ENCODE results near the gene FOXF2.
A peak's percentile ranks its signal among the peaks of the same experiment; 100 is the strongest.
"Not testable (repeated sequence)": the region's sequence is repeated elsewhere in the genome, so short reads cannot be mapped to it uniquely, and the experiment has no call there.

Gene FOXF2

DNA sequence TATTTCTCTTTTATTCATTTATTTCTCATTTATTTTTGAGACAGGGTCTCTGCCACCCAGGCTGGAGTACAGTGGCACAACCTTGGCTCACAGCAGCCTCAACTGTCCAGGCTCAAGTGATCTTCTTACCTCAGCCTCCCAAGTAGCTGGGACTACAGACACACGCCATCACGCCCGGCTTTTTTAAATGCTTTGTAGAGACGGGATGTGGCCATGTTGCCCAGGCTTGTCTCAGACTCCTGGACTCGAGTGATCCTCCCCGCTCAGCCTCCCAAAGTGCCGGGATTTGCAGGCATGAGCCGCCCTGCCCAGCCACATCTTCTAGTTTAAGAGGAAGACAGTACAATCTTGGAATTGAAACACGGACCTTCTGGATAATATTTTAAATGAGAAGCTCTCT, 21.6 kb upstream of the FOXF2 start:
- no peak for DNase-seq
- H3K4me3 Mint-ChIP-seq = no peak overlapping the region
- no peaks in the 10 kb centered on the region for H3K36me3 Mint-ChIP-seq (ENCODE audit: low read depth)
- H3K27me3 Mint-ChIP-seq = peaks cover 53% of the 10 kb centered on the region
- H3K27ac Mint-ChIP-seq = no peak overlapping the region
- H3K9me3 Mint-ChIP-seq = peaks cover 10% of the 10 kb centered on the region
- ATAC-seq = no peak
- no peaks in the 10 kb centered on the region for H3K4me1 Mint-ChIP-seq

- Mint-ChIP-seq H3K27ac (no peak overlapping the region), H3K36me3 (ENCODE audit: low read depth) (no peaks in the 10 kb centered on the region), H3K4me3 (no peak overlapping the region), H3K27me3 (peaks cover 58% of the 10 kb centered on the region), H3K4me1 (no peaks in the 10 kb centered on the region), H3K9me3 (peaks cover 10% of the 10 kb centered on the region)
- no peak for ATAC-seq
- DNase-seq = no peak
Observed at GRCh38 chr6:1368940-1369339, 20.4 kb upstream of the FOXF2 start.

DNA sequence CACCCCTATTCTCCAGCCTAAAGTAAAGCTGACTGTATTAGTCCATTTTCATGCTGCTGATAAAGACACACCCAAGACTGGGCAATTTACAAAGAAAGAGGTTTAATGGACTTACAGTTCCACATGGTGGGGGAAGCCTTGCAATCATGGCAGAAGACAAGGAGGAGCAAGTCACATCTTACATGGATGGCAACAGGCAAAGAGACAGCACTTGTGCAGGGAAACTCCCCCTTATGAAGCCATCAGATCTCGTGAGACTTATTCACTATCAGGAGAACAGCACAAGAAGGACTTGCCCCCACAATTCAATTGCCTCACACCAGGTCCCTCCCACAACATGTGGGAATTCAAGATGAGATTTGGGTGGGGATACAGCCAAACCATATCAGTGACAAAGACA, 19.7 kb upstream of the FOXF2 start:
- not testable (repeated sequence) for H3K4me3 Mint-ChIP-seq; H3K9me3 Mint-ChIP-seq; ATAC-seq; H3K27ac Mint-ChIP-seq; H3K36me3 Mint-ChIP-seq (ENCODE audit: low read depth); DNase-seq; H3K4me1 Mint-ChIP-seq
- H3K27me3 Mint-ChIP-seq = peaks cover 59% of the 10 kb centered on the region

DNA sequence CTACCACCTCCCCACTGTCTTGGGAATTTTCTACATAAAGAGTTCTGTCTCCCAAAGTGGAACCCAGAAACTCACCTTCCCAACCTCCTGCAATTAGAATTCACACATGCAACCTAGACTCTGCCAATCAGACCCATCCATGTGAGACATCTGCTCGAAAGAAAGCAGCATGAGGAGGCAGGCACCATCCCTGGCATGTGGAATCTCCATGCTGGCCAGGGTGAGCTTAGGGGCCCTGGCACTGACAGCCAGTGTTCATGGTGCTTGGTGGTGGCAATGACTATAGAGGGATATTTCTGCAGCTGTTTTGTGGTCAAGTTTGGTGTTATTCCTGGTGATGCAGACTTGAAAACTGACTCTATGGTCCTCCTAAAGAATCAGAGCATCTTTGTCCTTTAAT, 17.4 kb upstream of the FOXF2 start:
- Mint-ChIP-seq H3K27me3 (peaks cover 66% of the 10 kb centered on the region), H3K27ac (no peak overlapping the region), H3K4me1 (no peaks in the 10 kb centered on the region), H3K36me3 (ENCODE audit: low read depth) (no peaks in the 10 kb centered on the region), H3K9me3 (peaks cover 10% of the 10 kb centered on the region), H3K4me3 (no peak overlapping the region)
- ATAC-seq (no peak), DNase-seq (no peak)

DNA sequence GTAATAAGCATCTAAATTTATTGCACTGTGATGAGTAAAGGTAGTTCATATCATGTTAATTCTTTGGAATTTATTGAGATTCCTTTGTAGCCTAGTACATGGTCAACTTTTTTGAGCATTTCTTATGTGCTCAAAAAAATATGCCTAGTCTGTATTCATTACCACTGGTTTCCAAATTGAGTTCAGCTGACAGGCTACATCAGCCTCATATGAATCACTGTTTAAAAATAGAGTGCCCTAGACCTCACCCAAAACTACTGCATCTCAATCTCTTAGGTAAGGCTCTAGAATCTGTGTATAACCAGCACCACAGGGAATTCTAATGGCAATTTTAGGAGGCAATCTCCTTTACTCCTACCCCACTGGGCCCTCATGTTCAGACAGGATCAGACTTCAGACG, 16.7 kb upstream of the FOXF2 start:
- ATAC-seq (no peak), DNase-seq (no peak)
- Mint-ChIP-seq H3K36me3 (ENCODE audit: low read depth) (no peaks in the 10 kb centered on the region), H3K27ac (no peak overlapping the region), H3K9me3 (peaks cover 10% of the 10 kb centered on the region), H3K4me1 (peaks cover 2% of the 10 kb centered on the region), H3K27me3 (peaks cover 72% of the 10 kb centered on the region), H3K4me3 (no peak overlapping the region)

DNA sequence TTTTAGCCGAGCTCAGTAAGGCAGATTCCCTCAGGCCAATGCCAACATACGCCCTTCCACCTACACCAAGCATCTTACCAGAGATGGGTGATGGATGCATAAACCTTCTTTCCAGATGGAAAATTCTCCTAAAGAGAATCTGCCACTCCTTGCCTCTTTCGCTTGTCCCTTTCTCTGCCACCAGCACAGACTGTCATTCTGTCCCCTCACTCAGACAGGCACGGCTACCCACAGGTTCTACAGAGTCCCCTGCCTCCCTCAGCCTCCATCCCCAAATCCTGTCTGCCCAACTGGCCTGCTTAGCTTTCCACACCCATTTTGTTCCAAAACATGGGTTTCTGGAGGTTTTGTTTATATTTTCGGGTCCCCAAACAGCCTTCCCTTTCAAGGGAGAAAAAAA, 12.7 kb upstream of the FOXF2 start:
- no peak overlapping the region for H3K27ac Mint-ChIP-seq
- H3K36me3 Mint-ChIP-seq (ENCODE audit: low read depth) = no peaks in the 10 kb centered on the region
- ATAC-seq (no peak), DNase-seq (no peak)
- H3K9me3 Mint-ChIP-seq = no peaks in the 10 kb centered on the region
- H3K4me1 Mint-ChIP-seq = peaks cover 23% of the 10 kb centered on the region
- H3K27me3 Mint-ChIP-seq = peaks cover 81% of the 10 kb centered on the region
- no peak overlapping the region for H3K4me3 Mint-ChIP-seq

GRCh38 chr6:1377526-1377925, 11.8 kb upstream of the FOXF2 start:
- H3K27me3 Mint-ChIP-seq = peaks cover 75% of the 10 kb centered on the region
- H3K9me3 Mint-ChIP-seq = no peaks in the 10 kb centered on the region
- peaks cover 25% of the 10 kb centered on the region for H3K4me1 Mint-ChIP-seq
- no peak for DNase-seq
- no peaks in the 10 kb centered on the region for H3K36me3 Mint-ChIP-seq (ENCODE audit: low read depth)
- no peak overlapping the region for H3K27ac Mint-ChIP-seq
- no peak overlapping the region for H3K4me3 Mint-ChIP-seq
- ATAC-seq = no peak

DNA sequence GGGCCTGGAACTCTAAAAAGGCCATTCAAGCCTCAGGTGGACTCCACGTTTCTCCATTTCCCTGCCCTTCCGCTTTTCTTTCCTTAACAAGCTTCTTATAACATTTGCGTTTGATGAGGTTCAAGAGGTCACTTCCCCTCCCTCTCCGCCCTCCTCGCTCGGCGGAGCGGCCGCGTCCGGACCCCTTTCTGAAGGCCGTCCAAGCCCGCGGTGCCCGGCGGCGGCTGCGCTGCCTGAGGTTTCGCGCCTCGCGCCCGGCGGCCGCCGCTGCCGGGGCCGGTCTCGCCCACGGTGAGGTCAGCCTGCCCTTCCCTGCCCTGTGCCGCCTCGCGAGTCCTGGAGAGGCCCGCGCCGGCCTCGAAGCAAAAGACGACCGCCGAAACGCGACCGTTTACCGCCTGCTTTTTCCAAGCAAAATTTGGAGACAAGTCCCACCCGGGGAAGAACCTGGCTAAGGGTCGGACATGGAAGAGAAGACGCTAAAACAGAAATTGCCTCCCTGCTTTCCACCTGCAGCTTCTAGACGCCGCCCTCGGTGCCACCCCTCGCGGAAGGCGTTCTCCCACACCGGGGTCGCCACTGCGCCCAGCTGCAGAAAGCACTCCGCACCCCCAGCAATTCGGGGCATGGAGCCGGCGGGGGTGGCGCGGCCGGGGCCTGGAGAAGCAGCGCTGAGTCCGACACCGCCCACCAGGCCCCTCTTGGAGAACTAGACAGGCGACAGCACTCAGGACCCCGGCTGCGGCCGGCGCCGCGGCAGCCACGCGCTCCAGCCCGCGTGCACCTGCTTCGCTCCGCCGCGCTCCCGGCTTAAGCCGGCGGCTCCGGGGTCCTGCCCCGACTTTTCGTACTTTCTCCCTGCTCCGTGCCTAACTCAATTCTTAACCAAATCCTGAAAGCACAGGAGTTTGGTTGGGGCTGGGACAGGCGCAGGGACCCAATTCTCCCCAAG, 11.0 kb upstream of the FOXF2 start:
- Mint-ChIP-seq H3K4me1 (peaks cover 25% of the 10 kb centered on the region), H3K27ac (no peak overlapping the region), H3K4me3 (peak overlapping the region; percentile 54), H3K36me3 (ENCODE audit: low read depth) (no peaks in the 10 kb centered on the region), H3K27me3 (peaks cover 75% of the 10 kb centered on the region), H3K9me3 (no peaks in the 10 kb centered on the region)
- DNase-seq = no peak
- no peak for ATAC-seq

- ATAC-seq = peak; percentile 13
- no peak overlapping the region for H3K27ac Mint-ChIP-seq
- DNase-seq = peak; percentile 20
- H3K36me3 Mint-ChIP-seq (ENCODE audit: low read depth) = no peaks in the 10 kb centered on the region
- no peaks in the 10 kb centered on the region for H3K9me3 Mint-ChIP-seq
- peaks cover 71% of the 10 kb centered on the region for H3K27me3 Mint-ChIP-seq
- peaks cover 27% of the 10 kb centered on the region for H3K4me1 Mint-ChIP-seq
- peak overlapping the region; percentile 54 for H3K4me3 Mint-ChIP-seq
Observed at GRCh38 chr6:1379017-1379787, 10.2 kb upstream of the FOXF2 start.

GRCh38 chr6:1379788-1380147, 9.6 kb upstream of the FOXF2 start:
- Mint-ChIP-seq H3K4me3 (no peak overlapping the region), H3K27me3 (peaks cover 70% of the 10 kb centered on the region), H3K9me3 (no peaks in the 10 kb centered on the region), H3K36me3 (ENCODE audit: low read depth) (no peaks in the 10 kb centered on the region), H3K4me1 (peaks cover 27% of the 10 kb centered on the region), H3K27ac (no peak overlapping the region)
- ATAC-seq (no peak), DNase-seq (no peak)

DNA sequence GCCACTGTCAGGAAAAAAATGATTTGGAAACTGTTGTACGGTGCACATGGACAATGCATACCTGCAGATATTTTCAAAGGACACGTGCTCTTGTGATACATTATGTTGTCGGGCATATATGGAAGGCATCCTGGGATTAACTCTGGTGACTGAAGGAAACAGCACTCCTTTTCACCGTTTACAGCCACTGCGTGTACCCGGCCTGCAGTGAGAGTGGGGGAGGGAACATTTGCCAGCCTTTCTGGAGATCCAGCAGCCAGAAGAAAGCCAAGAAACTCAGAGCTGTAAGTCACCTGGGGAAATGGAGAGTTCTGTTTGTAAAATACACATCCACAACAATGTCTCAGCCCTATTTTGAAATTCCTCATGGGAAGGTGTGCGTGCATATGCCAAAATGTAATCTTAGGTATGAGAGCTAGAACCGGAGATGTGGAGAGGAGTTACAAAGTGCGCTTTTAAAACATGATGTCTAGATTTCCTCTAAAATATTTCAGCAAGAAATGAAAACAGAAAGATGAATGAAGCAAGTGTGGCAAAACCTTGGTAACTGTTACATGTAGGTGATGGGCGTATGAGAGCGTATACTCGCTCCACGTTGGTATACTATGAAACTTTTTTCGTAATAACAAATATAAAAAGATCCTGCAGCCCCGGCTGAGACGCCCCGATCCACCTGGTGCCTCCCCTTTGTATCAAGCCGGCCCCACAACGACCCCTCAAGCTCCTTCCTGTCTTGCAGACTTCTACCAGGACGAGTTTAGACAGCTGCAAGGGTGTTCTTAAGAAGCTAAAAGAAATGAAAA, 8.6 kb upstream of the FOXF2 start:
- ATAC-seq = no peak
- Mint-ChIP-seq H3K4me3 (no peak overlapping the region), H3K27me3 (peaks cover 74% of the 10 kb centered on the region), H3K4me1 (peaks cover 29% of the 10 kb centered on the region), H3K9me3 (no peaks in the 10 kb centered on the region), H3K27ac (no peak overlapping the region), H3K36me3 (ENCODE audit: low read depth) (no peaks in the 10 kb centered on the region)
- DNase-seq = no peak

- Mint-ChIP-seq H3K9me3 (no peaks in the 10 kb centered on the region), H3K4me3 (no peak overlapping the region), H3K27me3 (peaks cover 76% of the 10 kb centered on the region), H3K4me1 (peaks cover 29% of the 10 kb centered on the region), H3K27ac (no peak overlapping the region), H3K36me3 (ENCODE audit: low read depth) (no peaks in the 10 kb centered on the region)
- DNase-seq (peak; percentile 76), ATAC-seq (peak; percentile 62)
Observed at GRCh38 chr6:1381481-1382330, 7.7 kb upstream of the FOXF2 start.

- Mint-ChIP-seq H3K27ac (no peak overlapping the region), H3K36me3 (ENCODE audit: low read depth) (no peaks in the 10 kb centered on the region), H3K27me3 (peaks cover 78% of the 10 kb centered on the region), H3K4me3 (no peak overlapping the region), H3K9me3 (no peaks in the 10 kb centered on the region), H3K4me1 (peaks cover 29% of the 10 kb centered on the region)
- DNase-seq (no peak), ATAC-seq (no peak)
Observed at GRCh38 chr6:1382331-1382882, 7.0 kb upstream of the FOXF2 start.
